Mesenteric fat pad (tissue), 1 donor: ENCODE data around the gene CLEC2A. TPM values are rescaled to one million over a fixed set of nuclear protein-coding genes. Genes with fewer than 3 reads are reported as not detected.
"Not testable (repeated sequence)": the region's sequence is repeated elsewhere in the genome, so short reads cannot be mapped to it uniquely, and the experiment has no call there.

Source experiments
- DNase-seq: peaks from one replicate; pipeline ENCODE4 v3.0.0-alpha.2; 2020; ENCODE audit warnings: low spot score
- long read RNA-seq: library from polyadenylated mRNA; unstranded; transcript quantifications from one replicate; pipeline ENCODE4 v2.0.0, GENCODE V29; 2020
- total RNA-seq: library from RNA; stranded (reverse); fragmentation: NEBNext Ultra II Directional; extraction: Animal tissue kit (Norgen Biotek cat#: 25700); gene quantifications from one replicate; pipeline ENCODE4 v1.2.1, GENCODE V29; 2021
- donor health status: DM: yes; HTN: yes; CAD: no.

The CLEC2A gene, protein sequence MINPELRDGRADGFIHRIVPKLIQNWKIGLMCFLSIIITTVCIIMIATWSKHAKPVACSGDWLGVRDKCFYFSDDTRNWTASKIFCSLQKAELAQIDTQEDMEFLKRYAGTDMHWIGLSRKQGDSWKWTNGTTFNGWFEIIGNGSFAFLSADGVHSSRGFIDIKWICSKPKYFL
- not detected for total RNA-seq
- long read RNA-seq, result 0 reads

DNA sequence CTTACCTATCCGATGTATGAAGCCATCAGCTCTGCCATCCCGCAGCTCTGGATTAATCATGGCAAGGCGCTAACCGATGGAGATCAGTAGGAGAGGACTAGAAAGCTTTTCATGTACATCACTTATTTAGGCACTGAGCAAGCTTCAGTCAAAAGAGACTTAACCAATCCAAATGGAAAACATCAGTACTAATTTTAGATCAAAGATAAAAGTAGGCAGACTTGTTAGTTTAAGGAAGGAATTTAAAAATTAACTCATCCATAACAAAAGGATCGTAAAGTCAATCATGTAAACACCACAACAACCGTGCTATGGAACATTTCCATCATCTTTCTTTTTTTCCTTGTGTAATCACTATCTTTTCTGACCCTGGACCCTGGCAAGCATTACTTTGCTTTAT, at the start of gene CLEC2A:
Gene CLEC2A, minus strand, starts transcription at position 101 of the 400 bp plus-strand sequence. Its CDS starts 41 bp downstream, at position 60.
- no peak for DNase-seq

DNA sequence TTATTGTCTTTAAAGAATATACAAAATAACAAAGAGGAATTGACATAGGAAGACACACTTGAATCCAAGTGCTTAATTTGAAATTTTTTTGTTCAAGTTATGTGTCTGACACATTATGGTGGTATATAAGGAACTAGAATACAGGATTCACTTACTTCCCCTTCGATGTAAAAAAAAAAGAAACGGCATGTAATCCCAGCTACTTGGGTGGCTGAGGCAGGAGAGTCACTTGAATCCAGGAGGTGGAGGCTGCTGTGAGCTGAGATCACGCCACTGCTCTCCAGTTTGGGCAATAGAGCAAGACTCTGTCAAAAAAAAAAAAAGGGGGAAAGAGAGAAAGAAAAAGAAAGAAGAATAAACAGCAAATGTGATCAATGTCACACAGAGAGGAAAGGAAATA, 48.0 kb upstream of the CLEC2A start:
- DNase-seq, result no peak

DNA sequence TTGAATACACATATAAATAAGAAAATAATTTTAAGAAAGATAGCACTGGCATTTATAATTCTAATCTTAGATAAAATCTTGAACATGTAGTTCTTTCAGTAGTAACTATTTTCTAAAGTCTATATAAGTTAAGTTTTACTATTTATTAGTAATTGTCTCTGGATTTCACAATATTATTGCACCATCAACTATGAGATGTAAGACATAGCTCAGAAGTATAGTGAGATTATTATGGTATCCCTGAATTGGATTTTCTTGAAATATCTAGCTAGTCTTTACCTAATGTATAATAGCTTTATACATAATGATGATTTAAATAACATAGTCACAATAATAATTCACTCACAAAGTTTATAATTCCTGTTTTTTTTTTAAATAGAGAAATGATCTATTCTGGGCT, 45.7 kb upstream of the CLEC2A start:
- DNase-seq, result no peak

DNA sequence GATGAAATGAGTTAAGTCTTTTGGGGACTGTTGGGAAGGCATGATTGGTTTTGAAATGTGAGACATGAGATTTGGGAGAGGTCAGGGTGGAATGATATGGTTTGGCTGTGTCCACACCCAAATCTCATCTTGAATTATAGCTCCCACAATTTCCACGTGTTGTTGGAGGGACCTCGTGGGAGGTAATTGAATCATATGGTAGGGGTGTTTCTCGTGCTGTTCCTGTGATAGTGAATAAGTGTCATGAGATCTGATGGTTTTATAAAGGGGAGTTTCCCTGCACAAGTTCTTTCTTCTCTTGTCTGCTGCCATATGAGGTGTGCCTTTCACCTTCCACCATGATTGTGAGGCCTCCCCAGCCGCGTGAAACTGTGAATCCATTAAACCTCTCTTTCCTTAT, 44.5 kb upstream of the CLEC2A start:
- not testable (repeated sequence) for DNase-seq

DNA sequence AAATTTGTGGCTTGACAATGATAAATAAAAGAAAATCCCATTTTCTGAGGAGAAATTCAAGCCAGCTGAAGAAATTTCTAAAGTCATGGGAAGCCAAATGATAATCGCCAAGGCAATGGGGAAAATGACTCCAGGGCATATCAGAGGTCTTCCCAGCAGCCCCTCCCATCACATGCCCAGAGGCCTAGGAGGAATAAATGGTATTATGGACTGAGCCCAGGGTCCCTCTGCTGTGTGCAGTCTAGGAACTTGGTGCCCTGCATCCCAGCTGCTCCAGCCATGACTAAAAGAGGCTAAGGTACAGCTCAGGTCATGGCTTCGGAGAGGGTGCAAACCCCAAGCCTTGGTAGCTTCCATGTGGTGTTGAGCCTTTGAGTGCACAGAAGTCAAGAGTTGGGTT, 43.4 kb upstream of the CLEC2A start:
- no peak for DNase-seq

DNA sequence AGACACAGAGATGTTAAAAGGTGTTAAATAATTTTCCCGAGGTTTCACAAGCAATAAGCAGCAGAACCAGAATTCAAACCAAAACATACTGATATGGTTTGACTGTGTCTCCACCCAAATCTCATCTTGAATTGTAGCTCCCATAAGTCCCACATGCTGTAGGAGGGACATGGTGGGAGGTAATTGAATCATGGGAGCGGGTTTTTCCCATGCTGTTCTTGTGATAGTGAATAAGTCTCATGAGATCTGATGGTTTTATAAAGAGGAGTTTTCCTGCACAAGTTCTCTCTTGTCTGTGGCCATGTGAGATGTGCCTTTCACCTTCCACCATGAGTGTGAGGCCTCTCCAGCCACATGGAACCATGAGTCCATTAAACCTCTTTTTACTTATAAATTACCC, 42.6 kb upstream of the CLEC2A start:
- DNase-seq, result not testable (repeated sequence)

DNA sequence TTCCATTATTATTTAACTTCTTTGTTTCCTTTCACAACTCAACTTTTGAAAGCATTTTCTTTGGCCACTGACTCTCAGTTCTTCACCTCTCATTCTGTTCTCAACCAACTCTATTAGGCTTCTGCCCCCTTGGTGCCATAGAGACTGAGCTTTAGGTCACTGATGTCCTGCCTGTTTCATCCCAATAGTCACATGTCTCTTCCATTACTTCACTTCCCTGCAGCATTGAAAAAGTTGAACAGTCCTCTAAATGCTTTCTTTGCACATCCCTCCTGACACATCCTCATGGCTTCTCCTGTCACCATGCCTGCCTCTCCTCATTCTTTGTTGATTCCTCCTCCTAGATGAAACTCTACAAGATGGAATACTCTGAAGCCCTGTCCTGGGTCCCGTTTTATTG, 41.8 kb upstream of the CLEC2A start:
- no peak for DNase-seq

DNA sequence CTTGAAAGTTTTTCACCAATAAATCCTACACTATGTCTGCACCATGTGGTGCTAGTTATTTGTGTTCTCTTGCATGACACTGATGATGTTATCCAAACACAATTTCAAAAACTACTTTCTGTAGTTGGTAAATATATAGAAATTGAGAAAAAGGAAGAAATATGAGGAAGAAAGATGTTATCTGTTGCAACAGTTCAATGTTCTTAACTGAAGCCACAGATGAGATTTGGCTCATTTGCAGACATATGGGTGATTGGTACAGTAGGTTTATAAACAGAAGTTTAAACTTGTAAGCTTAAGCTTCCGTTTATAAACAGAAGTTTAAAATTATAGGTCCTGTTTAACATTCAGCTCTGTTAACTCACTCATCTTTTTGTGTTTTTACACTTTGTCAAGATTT, 39.0 kb upstream of the CLEC2A start, which contains the start of gene CLEC12A:
Gene CLEC12A, plus strand, starts transcription at position 229 of the 400 bp plus-strand sequence. CDS start 188 bp downstream, outside the sequence.
- no peak for DNase-seq

DNA sequence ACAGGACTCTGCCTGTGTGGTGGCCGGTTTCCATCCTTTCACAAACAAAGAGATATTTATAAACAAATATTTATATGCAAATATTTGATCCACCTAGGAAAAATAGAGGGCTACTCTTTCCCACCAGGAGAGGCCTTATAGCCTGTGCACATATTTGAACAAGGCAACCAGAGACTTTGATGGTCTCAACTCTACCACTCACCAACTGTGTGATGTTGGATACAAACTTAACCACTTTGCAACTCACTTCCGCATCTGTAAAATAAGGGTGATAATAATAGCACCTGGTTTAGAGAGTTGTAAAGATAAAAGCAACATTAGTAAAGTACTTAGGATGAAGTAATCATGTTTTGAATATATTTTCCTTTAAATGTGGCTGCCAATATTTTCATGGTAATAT, 37.5 kb upstream of the CLEC2A start:
- DNase-seq, result no peak

DNA sequence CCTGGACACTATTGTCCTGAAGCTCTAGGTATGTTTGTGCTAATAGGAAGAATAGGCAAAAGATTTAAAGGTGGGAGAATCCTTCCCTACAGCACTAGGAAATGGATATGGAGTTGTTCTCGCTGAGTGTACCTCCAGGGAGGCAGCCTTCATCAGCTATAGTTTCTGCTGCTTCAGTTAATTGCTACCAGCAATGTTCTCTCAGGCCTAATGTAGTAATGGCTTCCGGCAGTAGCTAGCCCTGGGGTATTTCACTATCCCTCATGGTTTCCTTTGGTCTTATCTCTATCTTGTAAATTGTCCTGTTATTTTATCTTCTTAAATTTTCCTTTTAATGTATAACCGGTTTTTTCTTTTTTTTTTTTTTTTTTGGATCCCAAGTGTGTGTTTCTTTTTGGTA, 29.7 kb upstream of the CLEC2A start:
- no peak for DNase-seq

DNA sequence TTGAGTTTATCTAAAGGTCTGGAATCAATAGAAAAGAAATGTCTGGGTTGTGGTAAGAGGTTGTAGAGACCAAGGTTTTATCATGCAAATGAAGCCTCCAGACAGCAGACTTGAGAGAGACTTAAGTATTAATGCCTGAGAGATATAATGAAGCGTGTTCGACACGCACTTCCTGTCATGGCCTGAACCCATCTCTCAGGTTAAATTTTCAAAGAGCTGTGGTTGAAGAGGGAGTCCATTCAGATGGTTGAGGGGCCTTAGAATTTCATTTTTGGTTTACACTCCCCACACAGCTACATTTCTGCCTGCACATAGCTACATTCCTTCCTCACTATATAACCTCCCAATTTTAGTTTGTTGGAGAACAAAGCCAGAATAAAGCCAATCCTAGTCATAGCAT, 28.9 kb upstream of the CLEC2A start:
- no peak for DNase-seq

DNA sequence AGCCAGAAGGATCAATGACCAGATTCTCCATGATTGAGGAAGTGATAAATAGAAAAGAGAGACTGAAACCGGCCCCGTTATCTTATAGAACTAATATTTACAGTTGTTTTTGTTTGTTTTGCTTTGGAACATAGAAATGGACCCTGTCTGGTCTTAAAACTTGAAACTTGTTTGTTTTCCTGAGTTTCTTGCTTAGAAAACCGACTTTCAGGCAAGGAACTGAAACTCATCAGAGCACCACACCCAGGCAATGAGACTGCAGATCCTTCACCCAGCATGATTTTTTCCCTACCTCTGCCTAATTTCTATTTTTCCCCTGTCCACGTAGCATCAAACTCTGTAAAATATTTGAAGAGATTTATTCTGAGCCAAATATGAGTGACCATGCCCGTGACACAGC, 28.4 kb upstream of the CLEC2A start:
- DNase-seq, result no peak

DNA sequence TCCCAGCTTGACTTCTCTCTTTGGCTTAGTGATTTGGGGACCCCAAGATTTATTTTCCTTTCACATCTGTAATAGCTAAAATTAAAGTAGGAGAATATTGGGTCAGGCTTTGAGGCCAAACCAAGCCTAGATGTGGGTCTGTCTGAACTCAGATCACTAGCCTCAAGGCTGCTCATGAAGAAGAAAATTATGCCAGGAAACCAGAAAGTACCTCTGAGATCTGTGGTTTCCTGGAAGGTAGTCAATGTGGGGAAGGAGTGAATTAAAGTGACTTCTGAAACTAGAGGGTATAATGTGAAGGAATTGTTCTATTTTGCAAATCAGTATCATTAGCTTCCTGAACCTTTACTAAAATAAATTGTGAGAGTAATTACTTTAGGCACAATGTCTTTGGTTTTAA, 25.7 kb upstream of the CLEC2A start:
- DNase-seq, result no peak

DNA sequence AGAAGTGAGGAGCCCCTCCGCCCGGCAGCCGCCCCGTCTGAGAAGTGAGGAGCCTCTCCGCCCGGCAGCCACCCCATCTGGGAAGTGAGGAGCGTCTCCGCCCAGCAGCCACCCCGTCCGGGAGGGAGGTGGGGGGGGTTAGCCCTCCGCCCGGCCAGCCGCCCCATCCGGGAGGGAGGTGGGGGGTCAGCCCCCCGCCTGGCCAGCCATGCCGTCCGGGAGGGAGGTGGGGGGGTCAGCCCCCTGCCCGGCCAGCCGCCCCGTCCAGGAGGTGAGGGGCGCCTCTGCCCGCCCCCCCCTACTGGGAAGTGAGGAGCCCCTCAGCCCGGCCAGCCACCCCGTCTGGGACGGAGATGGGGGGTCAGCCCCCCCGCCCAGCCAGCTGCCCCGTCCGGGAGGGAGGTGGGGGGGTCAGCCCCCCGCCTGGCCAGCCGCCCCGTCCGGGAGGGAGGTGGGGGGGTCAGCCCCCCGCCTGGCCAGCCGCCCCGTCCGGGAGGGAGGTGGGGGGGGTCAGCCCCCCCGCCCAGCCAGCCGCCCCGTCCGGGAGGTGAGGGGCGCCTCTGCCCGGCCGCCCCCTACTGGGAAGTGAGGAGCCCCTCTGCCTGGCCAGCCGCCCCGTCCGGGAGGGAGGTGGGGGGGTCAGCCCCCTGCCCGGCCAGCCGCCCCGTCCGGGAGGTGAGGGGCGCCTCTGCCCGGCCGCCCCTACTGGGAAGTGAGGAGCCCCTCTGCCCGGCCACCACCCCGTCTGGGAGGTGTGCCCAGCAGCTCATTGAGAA, 21.0 kb upstream of the CLEC2A start:
- not testable (repeated sequence) for DNase-seq

DNA sequence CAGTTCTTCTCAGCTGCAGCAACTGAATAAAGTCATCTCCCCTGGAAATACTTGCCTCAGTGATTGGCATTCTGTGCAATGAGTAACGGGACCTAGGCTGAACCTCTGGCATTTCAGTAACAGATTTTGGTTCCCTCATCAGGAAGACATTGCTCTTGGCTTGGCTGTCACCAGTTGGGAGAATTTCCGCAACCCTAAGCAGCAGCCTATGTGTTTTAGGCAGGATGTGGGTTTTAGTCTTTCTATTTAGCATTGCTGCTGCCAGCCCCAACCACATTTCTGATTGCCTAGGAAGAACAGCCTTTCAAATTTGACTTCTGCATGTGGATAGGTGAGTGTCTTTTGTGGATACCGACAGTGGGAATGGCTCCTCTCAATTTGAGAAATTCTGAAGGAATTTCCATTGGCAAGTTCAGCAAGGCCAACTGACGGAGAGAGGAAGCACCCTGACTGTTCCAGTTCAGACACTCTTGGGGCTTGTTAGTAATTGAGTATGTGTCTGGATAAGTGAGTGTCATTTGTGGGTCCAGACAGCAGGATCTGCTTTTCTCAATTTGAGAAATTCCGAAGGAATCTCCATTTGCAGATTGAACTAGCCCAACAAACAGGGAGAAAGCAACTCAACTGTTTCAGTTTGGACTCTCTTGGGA, 19.0 kb upstream of the CLEC2A start:
- DNase-seq, result no peak

DNA sequence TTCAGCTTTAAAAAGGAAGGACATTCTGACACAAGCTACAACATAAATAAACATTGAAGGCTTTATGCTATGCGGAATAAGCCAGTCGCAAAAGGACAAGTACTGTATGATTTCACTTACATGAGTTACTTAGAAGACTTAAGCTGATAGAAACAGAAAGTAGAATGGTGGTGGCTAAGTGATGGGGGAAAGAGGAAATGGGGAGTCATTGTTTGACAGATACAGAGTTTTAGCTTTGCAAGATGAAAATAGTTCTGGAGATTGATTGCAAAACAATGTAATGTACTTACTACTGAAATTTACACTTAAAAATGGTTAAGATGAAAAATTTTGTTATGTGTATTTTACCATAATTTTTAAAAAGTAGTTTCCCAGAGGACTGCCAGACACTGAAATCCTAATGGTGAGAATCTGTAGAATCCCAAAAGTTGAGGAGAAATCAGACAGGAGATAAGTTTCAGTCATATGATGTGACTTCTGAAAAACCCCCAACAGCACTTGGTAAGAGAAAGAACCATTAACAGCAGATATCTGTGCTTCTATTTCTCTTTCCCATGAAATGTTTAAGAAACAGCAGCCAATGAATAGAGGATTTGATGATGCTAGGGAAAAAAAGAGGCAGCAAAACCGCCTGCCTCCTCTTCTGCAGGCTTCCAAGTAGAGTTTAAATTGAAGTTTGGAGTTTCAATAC, 16.6 kb upstream of the CLEC2A start:
- no peak for DNase-seq

DNA sequence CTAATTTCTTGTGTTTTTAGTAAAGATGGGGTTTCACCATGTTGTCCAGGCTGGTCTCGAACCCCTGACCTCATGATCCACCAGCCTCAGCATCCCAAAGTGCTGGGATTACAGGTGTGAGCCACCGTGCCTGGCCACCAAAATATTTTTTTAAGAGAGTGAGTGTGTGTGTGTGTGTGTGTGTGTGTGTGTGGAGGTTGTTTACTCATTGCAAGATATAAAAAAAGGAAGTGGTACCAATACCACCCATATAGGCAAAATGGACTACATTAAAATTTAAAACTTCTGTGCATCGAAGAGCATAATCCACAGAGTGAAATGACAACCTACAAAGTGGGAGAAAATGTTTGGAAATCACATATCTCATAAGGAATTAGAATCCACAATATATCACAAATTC, 15.5 kb upstream of the CLEC2A start:
- DNase-seq, result no peak

DNA sequence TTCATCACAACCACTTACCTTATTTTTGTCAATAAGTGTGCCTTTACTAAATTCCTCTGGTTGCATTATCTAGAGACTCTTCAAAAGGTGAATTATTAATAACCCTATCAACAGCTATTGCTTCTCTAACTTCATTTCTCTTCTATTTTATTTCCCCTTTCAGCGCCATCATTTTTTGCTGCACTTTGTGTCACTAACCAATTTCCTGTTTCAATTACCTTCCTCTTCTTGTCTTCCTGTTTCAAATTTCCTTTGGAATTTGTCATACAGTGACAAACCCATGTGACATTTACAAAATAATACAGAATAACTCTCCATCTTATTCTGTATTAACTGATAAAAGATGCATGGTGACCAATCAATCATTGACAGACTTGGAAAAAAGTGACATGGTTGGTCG, 12.2 kb upstream of the CLEC2A start:
- DNase-seq, result no peak

DNA sequence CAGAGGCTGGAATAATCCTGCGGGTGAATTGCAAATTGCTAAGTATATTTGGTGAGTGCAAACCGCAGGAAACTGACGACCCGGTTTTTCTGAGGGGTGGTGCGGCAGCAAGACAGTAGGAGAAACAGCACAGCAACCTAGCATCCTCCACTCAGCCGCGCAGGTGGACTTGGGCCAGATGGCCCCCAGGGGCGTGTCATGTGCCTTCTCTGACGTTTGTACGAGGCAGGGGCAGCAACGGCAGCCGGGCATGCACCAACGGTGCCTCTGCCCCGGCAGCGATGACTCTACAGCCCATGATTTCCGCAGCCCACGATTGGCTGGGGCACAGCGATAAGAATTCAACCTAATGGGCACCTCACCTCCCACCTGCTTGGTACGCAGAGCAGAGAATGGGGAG, 11.1 kb upstream of the CLEC2A start:
- no peak for DNase-seq

DNA sequence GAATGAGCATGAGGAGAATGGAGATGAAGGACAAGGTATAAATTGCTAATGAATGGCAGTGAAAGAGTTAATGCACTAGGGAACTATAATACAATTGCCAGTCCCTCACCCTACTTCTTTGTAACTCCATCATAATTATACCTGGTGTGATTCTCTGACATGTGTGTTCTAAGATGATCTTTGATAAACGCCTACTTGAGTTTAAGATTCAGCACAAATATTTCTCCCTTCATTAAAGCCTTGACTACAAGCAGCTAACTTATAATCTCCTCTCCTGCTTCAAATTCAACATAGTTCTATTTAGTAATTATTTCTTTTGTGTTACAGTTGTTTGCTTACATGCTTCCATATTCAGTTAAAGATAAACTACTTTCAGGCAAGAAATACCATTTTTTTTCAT, 9.7 kb upstream of the CLEC2A start:
- DNase-seq, result no peak

DNA sequence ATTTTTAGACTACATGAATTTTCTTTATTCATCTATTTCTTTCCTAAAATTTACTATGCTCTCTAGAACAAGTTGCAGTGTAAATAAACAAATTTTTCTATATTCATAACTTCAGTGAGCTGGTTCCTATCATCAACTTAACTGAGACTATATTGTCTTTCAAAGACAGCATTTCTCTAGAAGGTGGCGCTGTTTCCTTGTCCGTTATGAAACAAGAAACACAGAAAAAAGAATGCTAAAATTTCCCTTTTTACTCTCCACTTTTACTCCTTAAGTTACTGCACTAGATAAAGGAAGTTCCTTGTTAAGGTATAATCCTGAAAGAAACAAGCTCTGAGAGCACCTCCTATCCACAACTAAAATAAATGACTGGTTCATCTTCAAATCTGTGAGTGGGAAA, 8.2 kb upstream of the CLEC2A start:
- no peak for DNase-seq

DNA sequence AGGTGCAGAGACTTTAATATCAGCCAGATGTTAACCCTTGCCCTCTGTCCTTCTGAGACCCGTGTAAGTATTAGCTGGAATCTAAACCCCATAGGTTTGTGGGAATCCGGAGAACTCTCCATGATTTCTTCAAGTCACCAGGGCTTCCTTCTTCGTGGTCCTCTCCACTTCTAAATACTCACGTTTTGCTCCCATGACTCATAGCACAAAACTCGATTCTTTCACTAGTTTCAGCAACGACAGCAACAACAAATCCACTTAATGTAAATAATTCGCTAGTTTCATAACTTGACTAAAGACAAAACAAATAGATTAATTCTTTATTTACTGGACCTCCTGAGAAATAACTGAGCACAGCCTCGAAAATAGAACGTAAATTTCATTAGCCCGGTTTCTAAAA, 4.4 kb upstream of the CLEC2A start:
- DNase-seq, result no peak
